Measurements from ENCODE around the gene TULP3. TPM values are rescaled to one million over a fixed set of nuclear protein-coding genes. Genes with fewer than 3 reads are reported as not detected.

The TULP3 gene
- total and polyA plus RNA-seq, 11 donors, result 2.6 to 10.0 (median 5.3) TPM

- Histone ChIP-seq H3K27me3 (no peaks in the 10 kb centered on the region), H3K27ac (no peak overlapping the region), H3K36me3 (peaks cover 0 to 7% (median 0%) of the 10 kb centered on the region in 9 donors), H3K4me1 (peaks cover 0 to 7% (median 0%) of the 10 kb centered on the region in 12 donors), H3K9me3 (peaks cover 0 to 17% (median 3%) of the 10 kb centered on the region in 12 donors), H3K4me3 (no peak overlapping the region)
- ATAC-seq, result no peak
- no peak for TF ChIP-seq POLR2A (IDR thresholded peaks at IDR 0.05)
- TF ChIP-seq CTCF (IDR thresholded peaks at IDR 0.05), result no peak
- DNase-seq, result no peak
- intact Hi-C loops (cut with DNase I), result no loop called here
- 95 to 97% (median 97%) methylated on average over 5 of the region's 5 CpGs for WGBS, 4 donors
Measured at GRCh38 chr12:2988494-2988893, 97.8 kb downstream of the TULP3 start.

Other genes starting within 250 kb of the TULP3 start
- 10 to 100 TPM; 25.8 to 76.2 (median 44.0) TPM for gene FKBP4, start 95.9 kb upstream of the TULP3 start, total RNA-seq
- 10 to 100 TPM; 25.4 to 84.9 TPM for gene FKBP4, start 95.9 kb upstream of the TULP3 start, polyA plus RNA-seq
- gene ITFG2, start 78.2 kb upstream of the TULP3 start, total RNA-seq, result 10 to 100 TPM in 6 of 9 donors, 1 to 10 TPM in 3; 7.6 to 21.7 (median 12.1) TPM
- gene ITFG2, start 78.2 kb upstream of the TULP3 start, polyA plus RNA-seq, result 10 to 100 TPM; 10.2 to 15.6 TPM
- 1 to 10 TPM; 1.9 to 3.1 (median 2.1) TPM for gene NRIP2, start 55.9 kb upstream of the TULP3 start, total RNA-seq
- gene NRIP2, start 55.9 kb upstream of the TULP3 start, polyA plus RNA-seq, result 1 to 10 TPM; 1.9 to 2.1 TPM
- not detected for gene TEX52, start 33.9 kb upstream of the TULP3 start, total RNA-seq
- gene TEX52, start 33.9 kb upstream of the TULP3 start, polyA plus RNA-seq, result not detected
- gene FOXM1, start 13.7 kb upstream of the TULP3 start, total RNA-seq, result 10 to 100 TPM in 1 of 9 donors, 1 to 10 TPM in 2, under 1 TPM in 6; 0.09 to 13.5 (median 0.68) TPM
- under 1 TPM; 0.08 to 0.36 TPM for gene FOXM1, start 13.7 kb upstream of the TULP3 start, polyA plus RNA-seq
- 10 to 100 TPM in 1 of 9 donors, 1 to 10 TPM in 8; 3.1 to 15.0 (median 5.7) TPM for gene RHNO1, start 13.7 kb upstream of the TULP3 start, total RNA-seq
- 1 to 10 TPM; 3.1 to 6.4 TPM for gene RHNO1, start 13.7 kb upstream of the TULP3 start, polyA plus RNA-seq
- 10 to 100 TPM in 7 of 9 donors, 1 to 10 TPM in 2; 5.7 to 49.8 (median 16.1) TPM for gene TEAD4, start 68.5 kb downstream of the TULP3 start, total RNA-seq
- 10 to 100 TPM in 1 of 2 donors, 1 to 10 TPM in 1; 7.3 to 59.2 TPM for gene TEAD4, start 68.5 kb downstream of the TULP3 start, polyA plus RNA-seq
- 100 to 1,000 TPM in 8 of 9 donors, 10 to 100 TPM in 1; 70.0 to 387 (median 158) TPM for gene TSPAN9, start 186.5 kb downstream of the TULP3 start, total RNA-seq
- gene TSPAN9, start 186.5 kb downstream of the TULP3 start, polyA plus RNA-seq, result 100 to 1,000 TPM; 109 to 120 TPM